Stimulated activated CD8-positive, alpha-beta memory T cell treated with anti-CD3 and anti-CD28 coated beads, Interleukin-7, amount 100 ng/mL, for 48 hours (primary cell): ENCODE measurements around the gene NFAM1.

ENCODE experiments used
- DNase-seq, 2 donors: peaks; one replicate each; pipeline ENCODE4 v3.0.0-alpha.2; 2020; ENCODE audit warnings: low read depth in 1 of 2; ENCODE audit errors: extremely low read depth in 1 of 2

NFAM1 gene

DNA sequence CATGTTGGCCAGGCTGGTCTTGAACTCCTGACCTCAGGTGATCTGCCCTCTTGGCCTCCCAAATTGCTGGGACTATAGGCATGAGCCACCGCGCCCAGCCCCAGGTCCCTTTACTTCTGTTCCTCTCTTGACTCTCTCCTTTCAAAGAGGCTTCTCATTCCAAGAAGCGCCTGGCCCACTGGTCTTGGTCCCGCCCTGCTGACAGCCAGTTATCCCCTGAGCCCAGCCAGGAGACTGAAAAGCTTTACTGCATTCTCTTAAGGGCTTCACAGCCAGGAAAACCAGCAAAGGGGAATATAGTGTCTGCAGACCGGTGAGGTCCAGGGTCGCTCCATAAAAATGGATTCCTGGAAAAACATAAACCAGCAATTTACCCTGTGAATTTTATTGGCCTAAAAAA lies 68.3 kb downstream of the NFAM1 start:
- DNase-seq: no peak

DNA sequence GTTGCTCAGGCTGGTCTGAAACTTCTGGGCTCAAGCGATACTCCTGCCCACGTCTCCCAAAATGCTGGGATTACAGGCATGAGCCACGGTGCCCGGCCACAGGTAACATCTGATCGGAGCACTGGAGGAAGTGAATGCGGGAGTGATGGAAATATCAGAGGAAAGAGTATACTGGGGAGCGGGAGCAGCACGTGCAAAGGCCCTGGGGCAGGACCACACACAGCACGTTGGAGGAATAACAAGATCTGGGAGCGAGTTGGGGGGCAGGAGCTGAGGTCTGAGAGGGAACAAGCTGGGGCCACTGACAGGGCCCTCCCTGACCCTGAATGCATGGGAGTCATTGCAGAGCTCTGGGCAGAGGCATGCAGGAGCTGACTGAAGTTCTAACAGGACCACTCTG lies 70.7 kb downstream of the NFAM1 start:
- DNase-seq: no peak

DNA sequence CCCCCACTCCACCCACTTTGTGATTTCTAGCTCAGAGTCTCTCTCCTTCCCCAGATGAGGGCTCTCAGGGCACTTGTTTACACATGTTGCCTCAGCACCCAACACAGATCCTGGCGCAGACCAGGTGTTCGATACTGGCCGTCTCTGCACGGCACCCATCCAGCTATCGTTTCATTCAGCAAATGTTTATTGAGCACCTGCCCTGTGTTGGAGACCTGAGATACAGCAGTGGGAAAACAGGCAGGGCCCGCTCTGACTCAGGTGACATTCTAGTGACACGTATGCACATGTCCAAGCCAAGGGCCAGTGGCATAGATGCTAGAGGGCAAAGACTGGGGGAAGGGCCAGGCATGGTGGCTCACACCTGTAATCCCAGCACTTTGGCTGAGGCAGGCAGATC lies 71.9 kb downstream of the NFAM1 start:
- DNase-seq: no peak

DNA sequence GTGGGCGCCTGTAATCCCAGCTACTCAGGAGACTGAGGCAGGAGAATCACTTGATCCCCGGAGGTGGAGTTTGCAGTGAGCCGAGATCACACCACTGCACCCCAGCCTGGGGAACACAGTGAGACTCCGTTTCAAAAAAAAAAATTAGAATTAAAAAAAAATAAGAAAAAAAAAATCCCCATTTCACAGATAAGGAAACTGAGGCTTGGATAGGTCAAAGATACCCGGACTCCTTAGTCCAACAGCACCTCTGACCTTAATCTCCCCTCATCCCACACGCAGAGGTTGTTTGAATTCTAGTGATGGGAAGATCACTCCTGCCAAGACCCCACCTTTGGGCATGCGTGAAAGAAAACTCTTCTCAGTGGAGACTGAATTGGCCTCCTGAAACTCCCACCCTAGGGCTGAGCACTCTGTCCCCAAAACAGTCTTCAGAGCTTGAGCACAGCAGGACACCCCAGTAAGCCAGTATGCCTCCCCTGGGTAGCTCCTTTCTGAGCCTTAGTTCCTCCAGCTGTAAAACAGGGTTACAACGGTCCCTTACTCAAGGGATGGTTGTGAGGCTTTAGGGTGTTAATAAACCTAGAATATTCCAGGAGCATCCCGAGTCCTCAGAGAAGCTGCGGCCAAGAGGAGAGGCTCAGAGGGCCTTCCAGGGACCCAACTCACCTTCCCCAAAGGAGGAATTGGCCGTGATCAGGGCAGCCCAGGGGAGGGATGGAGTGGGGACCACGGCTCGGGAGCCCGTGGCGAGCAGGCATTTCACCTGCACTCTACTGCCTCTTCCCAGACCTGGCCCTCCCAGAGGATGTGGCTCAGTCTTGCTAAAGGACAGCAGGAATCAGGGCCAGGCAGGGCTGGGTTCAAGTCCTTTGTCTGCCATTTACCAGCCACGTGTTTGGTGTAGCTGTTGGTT lies 73.3 kb downstream of the NFAM1 start:
- no peak for DNase-seq

DNA sequence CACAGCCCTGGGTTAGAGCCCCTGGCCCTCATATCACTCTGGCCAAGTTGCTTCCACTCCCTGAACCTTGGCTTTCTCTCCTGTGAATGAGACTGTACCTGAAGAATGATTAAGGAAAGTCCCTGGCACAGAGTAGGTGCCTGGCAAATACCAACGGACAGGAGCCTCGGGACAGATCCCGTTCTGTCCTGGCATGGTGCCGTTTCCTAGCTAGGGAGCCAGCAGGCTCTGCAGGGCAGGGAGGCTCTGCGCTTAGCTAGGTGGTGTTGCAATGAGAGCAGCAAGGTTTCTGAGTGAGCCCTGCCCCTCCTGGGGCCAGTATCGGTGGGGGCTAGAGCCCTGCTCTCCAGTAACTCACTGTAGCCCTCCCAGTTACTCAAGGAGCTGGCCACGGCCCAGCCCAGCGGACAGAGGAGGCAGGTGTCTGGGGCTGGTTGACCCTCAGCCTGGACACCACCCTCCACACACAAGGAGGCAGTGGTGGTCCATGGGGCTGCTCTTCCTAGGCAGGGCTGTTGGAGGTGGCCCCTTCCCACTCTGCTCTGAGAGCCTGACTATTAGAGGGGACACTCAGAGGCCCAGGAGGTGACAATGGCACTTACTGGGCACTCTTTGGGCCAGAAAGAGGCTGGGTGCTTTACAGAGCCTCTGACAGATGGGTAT lies 74.4 kb downstream of the NFAM1 start:
- DNase-seq: no peak

DNA sequence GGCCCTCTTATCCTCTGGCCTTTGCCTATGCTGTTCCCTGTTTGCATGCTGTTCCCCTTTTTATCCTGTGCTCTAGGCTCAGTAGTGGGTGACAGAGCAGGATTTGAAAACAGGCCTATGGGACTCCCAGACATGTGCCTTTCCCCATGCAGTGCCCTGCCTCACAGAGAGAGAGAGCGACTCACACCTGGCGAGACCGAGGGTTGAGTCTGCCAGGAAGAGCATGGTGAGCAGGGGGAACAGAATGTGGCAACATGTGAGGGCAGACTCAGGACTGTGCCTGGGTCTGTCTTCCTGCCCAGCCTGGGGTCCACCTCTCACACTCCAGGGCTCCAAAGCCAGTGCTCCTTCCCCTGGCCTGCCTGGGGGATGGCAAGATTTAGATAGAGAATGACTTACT lies 75.0 kb downstream of the NFAM1 start:
- DNase-seq: no peak

DNA sequence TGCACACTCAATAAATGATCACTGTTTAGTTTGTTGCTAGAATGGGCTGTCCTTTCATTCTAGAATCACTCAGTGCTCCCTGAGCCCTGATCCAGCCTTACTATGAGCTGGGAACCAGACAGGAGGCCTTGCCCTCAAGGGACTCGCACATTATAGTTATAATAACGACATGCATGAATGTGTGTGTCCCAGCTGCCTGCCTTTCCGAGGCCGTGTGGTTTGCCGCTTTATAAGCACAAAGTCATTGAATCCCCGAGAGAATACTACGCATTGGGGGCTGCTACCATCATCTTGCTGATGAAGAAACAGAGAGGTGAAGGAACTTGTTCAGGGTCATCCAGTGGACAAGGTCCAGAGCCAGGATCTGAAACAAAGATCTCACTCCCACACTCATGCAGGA lies 75.7 kb downstream of the NFAM1 start:
- no peak for DNase-seq

DNA sequence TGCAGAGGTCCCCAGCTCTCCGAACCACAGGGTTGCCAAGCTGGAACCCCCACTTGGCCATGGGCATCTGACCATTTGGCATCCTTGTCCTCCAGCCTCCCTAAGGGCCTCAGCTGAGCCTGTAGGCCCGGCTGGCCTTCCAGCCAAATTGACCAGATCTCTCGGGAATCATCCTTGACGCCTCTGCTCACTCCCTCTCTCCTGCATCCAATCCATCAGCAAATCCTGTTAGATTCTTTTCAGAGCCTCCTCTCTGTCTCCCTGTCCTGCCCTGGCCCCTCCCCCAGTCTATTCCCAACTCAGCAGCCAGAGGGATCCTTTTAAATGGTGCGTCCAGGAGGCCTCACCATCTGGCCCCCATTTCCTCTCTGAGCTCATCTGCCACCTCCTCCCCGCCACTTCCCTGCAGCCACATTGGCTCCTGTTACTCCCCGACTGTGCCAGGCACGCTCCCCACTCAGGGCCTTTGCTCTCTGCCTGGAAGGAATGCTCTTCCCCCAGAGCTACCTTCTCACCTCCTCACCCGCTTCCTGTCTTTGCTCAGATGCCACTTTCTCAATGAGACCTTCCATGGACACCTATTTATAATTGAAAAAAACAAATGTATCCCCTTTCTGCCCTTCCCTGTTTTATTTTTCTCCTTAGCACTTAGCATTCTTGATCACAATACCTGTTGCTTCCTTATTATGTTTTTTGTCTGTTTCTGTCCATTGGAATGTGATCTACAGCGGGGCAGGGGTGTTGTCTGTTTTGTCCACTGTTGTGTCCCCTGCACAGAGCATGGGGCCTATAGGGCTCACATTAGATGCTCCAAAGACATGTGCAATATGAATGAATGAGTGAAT lies 78.1 kb downstream of the NFAM1 start:
- no peak for DNase-seq

DNA sequence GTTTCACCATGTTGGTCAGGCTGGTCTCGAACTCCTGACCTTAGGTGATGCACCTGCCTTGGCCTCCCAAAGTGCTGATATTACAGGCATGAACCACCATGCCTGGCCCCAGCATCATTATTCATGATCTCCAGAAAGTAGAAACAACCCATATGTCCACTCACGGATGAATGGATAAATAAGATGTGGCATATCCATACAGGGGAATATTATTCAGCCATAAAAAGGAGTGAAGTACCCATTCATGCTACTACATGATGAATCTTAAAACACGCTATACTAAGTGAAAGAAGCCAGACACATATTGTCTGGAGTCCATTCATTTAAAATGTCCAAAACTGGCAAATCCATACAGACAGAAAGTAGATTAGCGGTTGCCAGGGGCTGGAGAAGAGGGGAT lies 81.8 kb downstream of the NFAM1 start:
- no peak for DNase-seq

DNA sequence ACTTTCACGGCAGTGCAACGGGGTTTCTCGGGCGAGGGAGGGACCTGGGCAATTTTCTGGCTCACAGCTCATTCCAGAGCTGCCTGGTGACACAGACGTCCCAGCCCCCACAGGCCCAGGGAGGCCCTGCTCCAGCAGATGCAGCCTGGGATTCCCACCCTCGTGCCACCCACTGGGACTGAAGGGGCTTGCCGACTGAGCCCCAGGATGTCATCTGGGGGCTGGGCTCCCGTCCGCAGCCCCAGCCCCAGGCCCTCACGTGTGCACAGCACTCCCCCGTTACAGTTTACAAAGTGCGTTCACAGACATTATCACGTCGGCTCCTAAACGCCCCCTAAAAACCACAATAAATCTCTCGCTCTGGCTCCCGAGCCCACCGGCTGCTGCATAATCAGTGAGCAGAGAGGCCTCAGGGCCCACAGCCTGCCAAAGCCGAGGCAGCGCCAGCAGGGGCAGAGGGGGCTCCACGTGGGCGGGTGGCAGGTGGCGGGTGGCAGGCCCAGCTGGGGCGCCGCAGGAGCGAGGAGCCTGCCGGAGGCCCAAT lies 84.8 kb downstream of the NFAM1 start:
- no peak for DNase-seq

DNA sequence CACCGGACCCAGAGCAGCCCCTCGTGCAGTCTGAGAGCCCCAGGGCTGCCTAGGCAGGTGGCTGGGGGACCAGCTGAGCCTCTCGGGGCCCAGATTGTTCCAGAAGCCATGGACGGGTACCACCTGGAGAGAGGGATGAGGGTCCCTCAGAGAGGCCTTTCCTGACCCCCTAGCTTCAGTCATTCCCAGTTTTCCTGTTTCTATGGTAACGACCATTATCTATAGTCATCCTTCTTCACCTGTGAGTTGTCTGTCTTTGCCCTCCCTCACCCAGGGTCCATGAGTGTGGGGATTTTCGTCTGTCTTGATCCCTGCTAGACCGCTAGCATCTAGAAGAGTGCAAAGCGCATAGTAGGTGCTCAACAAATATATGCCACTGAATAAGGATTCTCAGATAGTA lies 85.5 kb downstream of the NFAM1 start:
- DNase-seq: no peak

DNA sequence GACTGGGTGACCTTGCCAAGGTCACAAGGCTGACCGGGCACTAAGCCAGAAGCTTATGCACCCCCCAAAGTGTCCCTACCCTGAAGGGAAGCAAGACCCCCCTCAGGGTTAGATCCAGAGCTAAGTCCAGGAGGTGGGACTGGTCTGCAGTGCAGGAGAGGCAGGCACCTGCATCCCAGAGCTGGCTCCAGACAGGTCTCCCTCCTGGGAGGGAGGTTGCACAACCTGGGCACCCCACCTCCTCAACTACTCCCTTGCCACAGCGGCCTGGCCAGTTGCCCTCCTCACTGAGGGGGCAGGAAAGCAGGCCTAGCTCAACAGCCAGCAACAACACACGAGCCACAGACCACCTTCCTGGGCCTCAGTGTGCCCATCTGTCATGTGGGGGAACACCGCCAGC lies 86.7 kb downstream of the NFAM1 start:
- no peak for DNase-seq

DNA sequence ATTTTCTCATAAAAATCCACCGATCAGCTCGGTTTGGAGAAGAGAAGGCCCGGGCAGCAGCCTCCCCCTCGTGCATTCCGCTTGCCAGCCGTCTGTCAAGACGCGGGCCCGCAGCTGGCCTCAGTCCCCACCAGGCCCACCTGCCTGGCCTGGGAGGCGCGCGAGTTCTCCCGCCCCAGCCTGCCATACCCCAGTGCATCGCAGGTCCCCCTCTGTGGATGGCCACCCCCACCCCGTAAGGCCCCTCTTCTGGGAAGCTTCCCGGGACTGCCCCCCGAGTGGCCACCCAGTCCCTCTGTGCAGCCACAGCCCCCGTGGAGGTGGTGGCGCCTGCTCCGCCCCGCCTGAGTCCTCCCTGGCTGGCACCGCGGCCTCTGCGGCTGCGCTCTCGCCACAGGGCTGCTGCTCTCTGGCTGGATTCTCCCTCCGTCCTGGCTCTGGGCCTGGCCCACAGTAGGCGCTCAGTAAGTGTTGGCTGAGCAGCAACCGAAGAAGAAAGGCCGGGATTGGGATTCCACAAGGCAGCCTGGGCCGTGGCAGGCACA lies 87.8 kb downstream of the NFAM1 start:
- DNase-seq: no peak

DNA sequence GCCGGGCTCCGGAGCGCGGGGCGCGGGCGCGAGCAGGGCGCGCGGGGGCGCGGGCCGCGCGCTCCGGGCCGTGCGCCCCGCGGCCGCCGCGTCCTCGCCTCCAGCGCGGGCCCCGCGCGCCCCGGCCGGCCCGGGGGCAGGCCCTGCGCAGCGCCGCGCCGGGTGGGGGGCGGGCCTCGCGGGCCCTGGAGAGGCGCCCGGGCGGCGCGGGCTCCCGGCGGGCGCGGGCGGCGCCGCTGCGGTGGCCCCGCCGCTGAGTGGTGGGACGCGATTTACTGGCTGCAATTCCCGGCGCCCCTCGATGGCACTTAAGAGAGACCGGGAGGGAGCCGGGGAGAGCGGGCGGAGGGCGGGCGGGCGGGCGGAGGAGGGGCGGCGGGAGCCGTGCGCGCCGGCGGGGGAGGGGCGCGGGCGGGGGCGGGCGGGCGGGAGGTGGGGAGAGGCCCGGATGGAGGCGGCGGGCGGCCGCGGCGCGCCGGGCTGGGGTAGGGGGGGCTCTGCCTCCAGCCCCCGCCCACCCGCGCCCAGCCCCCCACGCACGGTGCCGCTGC lies 88.6 kb downstream of the NFAM1 start:
- DNase-seq: no peak

DNA sequence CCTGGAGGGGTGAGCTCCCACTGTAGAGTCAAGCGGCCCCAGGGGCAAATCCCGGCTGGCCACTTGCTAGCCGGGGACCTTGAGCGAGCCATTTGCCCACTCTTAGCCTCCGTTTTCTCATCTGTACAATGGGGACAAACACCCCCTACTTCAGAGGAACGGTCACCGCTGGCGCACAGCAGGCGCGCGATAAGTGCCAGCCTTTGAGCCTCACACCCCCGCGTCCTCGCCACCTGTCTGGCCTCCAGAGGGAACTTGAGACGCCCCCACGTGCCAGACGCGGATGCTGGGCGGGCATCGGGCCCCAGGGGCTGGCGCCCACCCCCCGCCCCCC lies 89.1 kb downstream of the NFAM1 start:
- DNase-seq: no peak

DNA sequence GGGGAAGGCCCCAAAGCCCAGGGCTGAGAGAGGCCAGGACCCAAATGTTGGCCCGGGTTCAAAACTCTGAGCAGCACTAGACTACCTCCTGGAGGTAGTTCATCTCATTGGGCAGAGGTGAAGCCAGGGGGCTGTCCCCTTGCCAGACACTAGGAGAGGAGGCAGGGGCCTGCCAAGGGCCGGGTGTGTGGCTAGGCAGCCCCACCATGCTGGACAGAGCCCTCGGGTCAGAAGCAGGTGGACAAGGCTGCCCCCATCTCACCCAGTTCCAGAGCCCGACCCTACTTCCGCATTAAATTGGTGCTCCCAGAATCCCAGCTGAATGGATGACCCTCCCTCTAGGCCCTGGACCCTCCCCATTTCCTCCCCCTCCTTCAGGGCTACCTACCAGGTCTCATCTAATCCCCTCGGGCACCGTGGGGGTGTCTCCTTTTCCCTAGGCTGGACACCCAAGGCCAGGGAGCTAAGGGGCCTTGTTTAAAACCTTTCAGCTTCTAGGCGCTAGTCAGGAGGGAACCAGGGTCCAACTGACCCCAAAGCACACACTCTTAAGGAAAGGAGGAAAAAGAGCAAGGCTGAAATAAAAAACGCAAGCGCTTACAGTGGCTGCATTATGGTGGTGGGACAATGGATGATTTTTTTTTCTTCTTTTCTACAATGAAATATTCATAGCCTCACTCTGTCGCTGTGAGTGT lies 89.6 kb downstream of the NFAM1 start:
- DNase-seq: no peak

DNA sequence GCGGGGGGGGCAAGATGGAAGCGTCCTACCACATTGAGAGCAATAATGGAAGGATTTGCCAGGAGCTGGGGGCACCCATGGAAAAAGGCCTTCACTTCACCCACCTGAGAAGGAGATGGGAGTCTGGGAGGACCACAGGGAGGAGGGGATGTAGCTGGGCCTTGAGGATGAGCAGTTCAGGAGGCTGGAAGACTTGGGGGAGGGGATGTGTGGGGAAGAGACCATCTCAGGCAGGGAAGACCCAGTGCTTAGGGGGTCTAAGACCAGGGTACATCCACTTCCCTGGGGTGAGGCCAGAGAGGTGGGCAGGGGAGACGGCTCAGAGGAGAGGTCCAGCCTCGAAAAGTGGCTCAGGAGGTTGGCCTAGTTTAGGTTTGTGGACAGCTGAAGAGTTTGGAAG lies 90.4 kb downstream of the NFAM1 start:
- no peak for DNase-seq

DNA sequence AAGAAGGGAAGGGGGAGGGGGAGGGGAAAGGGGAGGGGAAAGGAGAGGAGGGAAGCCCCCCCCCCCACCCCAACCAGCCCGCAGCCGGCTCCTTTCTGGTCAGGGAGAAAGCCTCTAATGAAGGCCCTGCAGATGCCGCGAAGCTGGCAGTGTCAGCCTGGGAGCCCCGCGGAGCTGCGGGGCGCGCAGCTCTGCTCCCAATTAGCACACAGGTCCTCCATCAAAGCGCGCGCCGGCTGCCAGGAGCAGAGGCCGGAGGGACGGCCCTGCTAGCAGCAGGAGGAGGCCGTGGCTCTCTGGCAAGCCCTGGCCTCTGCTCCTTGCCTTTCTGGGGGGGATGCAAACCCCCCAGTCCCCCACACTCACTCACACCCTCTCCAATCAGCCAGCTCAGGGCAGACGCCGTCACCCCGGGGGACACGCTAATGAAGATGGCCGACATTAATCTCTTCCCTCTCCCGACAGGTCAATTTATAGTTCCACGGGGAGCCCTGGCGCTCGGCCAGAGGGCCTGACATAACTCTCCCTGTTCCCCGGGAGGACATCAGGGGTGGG lies 91.3 kb downstream of the NFAM1 start:
- DNase-seq: no peak

DNA sequence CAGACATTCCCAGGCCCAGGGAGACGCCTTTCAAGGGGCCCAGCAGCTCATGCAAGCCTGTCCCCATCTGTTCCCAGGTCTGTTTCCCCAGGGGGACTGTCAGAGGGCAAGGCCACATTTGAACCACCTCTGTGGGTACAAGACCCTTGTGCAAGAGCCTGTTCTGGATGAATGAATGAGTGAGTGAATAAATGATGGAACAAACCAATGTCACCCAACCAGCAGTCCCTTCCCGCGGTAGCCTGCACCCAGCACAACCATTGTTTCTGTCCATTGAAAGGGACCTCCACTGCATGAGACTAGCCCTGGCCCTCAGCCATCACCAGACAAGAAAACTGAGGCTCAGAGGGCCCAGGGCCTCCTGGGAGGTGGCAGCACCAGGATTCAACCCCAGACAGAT lies 92.1 kb downstream of the NFAM1 start:
- no peak for DNase-seq

DNA sequence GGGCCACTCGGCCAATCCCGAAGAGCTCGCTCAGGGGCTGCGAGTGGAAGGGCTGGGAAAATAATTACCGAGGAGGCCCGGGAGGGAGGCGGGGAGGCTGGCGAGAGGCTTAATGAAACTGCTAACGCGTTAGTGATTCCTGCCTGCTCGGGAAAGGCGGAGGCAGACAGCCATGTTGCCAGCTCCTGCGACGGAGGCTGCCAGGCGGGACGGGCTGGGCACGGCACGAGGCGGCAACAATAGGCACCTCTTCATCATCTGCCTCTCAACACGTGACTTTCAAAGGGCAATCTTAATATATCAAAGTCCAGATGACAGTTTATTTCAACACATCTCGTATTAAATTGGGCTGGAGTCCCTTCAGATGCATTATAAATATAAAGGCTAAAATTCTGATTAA lies 93.7 kb downstream of the NFAM1 start:
- DNase-seq: no peak
